NCI-H146 treated with DMSO at 0.1 percent for 48 hours (cell line): ENCODE measurements around the gene SORBS2.
"Not testable (repeated sequence)": the region's sequence is repeated elsewhere in the genome, so short reads cannot be mapped to it uniquely, and the experiment has no call there.

Source experiments
- DNase-seq: peaks from one replicate; lab custom pipeline; 2025; ENCODE audit not compliant: unreplicated experiment; lab: John Stamatoyannopoulos, UW

Gene SORBS2

GRCh38 chr4:185566425-185566824, 245.6 kb downstream of the SORBS2 start:
- DNase-seq, result no peak

GRCh38 chr4:185565696-185566095, 246.3 kb downstream of the SORBS2 start:
- no peak for DNase-seq

GRCh38 chr4:185564349-185564748, 247.6 kb downstream of the SORBS2 start:
- DNase-seq, result no peak

GRCh38 chr4:185562531-185562930, 249.5 kb downstream of the SORBS2 start:
- DNase-seq, result no peak

- DNase-seq, result no peak
These were observed 251.7 kb downstream of the SORBS2 start for GRCh38 chr4:185560316-185560715.

- DNase-seq, result no peak
These were observed 252.1 kb downstream of the SORBS2 start for GRCh38 chr4:185559915-185560281.

GRCh38 chr4:185559251-185559914, 252.6 kb downstream of the SORBS2 start:
- DNase-seq, result not testable (repeated sequence)

GRCh38 chr4:185554365-185555126, 257.4 kb downstream of the SORBS2 start:
- no peak for DNase-seq

GRCh38 chr4:185552254-185552653, 259.7 kb downstream of the SORBS2 start:
- no peak for DNase-seq

GRCh38 chr4:185550933-185551332, 261.1 kb downstream of the SORBS2 start:
- no peak for DNase-seq

GRCh38 chr4:185549095-185549639, 262.8 kb downstream of the SORBS2 start:
- no peak for DNase-seq

- DNase-seq, result no peak
These were observed 263.4 kb downstream of the SORBS2 start for GRCh38 chr4:185548587-185548986.

- no peak for DNase-seq
These were observed 265.7 kb downstream of the SORBS2 start for GRCh38 chr4:185546335-185546734.

GRCh38 chr4:185542626-185543315, 269.2 kb downstream of the SORBS2 start:
- DNase-seq, result no peak

GRCh38 chr4:185541251-185541727, 270.7 kb downstream of the SORBS2 start:
- no peak for DNase-seq

- no peak for DNase-seq
These were observed 271.4 kb downstream of the SORBS2 start for GRCh38 chr4:185540487-185541120.

GRCh38 chr4:185540040-185540439, 272.0 kb downstream of the SORBS2 start:
- no peak for DNase-seq

GRCh38 chr4:185538806-185539205, 273.2 kb downstream of the SORBS2 start:
- no peak for DNase-seq

- DNase-seq, result no peak
These were observed 275.6 kb downstream of the SORBS2 start for GRCh38 chr4:185536411-185536709.

- DNase-seq, result peak; percentile 15
These were observed 276.2 kb downstream of the SORBS2 start for GRCh38 chr4:185535612-185536410.
